HepG2 (cell line): ENCODE measurements around the gene CHST12.

Experiments
- ASH2L ChIP-seq: fragments of 300-600, 200-600 bp; sonication (generic); IDR thresholded peaks from 2 replicates; pipeline ENCODE4 v1.7.0; 2017; ENCODE audit warnings: low read depth, mild to moderate bottlenecking, moderate library complexity, mixed read lengths, low read length; ENCODE audit not compliant: insufficient read length
- BHLHE40 ChIP-seq: IDR thresholded peaks from 2 replicates; pipeline ENCODE4 v1.6.1; 2011; ENCODE audit warnings: low read length, improper control_type of control experiment
- GTF2F1 ChIP-seq: fragments of 150-350 bp; IDR thresholded peaks from 2 replicates; pipeline ENCODE4 v1.6.1; 2014; ENCODE audit warnings: low read length
- MXD3 ChIP-seq: IDR thresholded peaks from 2 replicates; pipeline ENCODE4 v1.6.1; 2016; ENCODE audit warnings: mild to moderate bottlenecking, missing biosample characterization, missing genetic modification reagents
- NPAS2 ChIP-seq: sonication (generic); formaldehyde crosslinking; IDR thresholded peaks from 2 replicates; pipeline ENCODE4 v1.8.0; 2022; ENCODE audit warnings: mild to moderate bottlenecking, missing genetic modification reagents, borderline replicate concordance
- TCF7L2 ChIP-seq: IDR thresholded peaks from 2 replicates; pipeline ENCODE4 v1.6.1; 2011; ENCODE audit warnings: mild to moderate bottlenecking, low read depth, low read length, moderate library complexity
- TFAP4 ChIP-seq: sonication (generic); IDR thresholded peaks from 2 replicates; pipeline ENCODE4 v1.6.1; 2016; ENCODE audit warnings: low read depth, borderline replicate concordance
- USF2 ChIP-seq, 2 experiments: sonication (generic) in 1 of 2; formaldehyde crosslinking in 1 of 2; IDR thresholded peaks; 2 replicates each; pipeline versions ENCODE4 v1.5.1 to v1.6.1; 2011 to 2020; ENCODE audit warnings: borderline replicate concordance in 1 of 2, low read depth in 1 of 2, low read length in 1 of 2, mild to moderate bottlenecking in 1 of 2, missing genetic modification reagents in 1 of 2, moderate library complexity in 1 of 2
- ZNF737 ChIP-seq: sonication (generic); formaldehyde crosslinking; IDR thresholded peaks from 2 replicates; pipeline ENCODE4 v1.5.0; 2020; ENCODE audit warnings: missing genetic modification reagents, mild to moderate bottlenecking, borderline replicate concordance

- TF ChIP-seq MXD3 (CRISPR knock-in tag) (no peak), ZNF737 (CRISPR knock-in tag) (no peak), ASH2L (no peak), TFAP4 (no peak), USF2 (IDR thresholded peaks at IDR 0.05; ENCODE audit: low read depth, low read length) (no peak), USF2 (CRISPR knock-in tag; IDR thresholded peaks at IDR 0.05; ENCODE audit: borderline replicate concordance) (no peak), GTF2F1 (no peak), BHLHE40 (no peak), NPAS2 (CRISPR knock-in tag) (no peak), TCF7L2 (no peak)
Observed at GRCh38 chr7:2493205-2494164, 90.1 kb downstream of the CHST12 start.
